HG02938 (cell line): Measurements from ENCODE around the gene TOPBP1.

ENCODE experiments used
- ATAC-seq: cut with Tn5 transposase; IDR thresholded peaks from one replicate; pipeline ENCODE4 v1.9.1; 2021; ENCODE audit warnings: mild to moderate bottlenecking, moderate library complexity; ENCODE audit not compliant: unreplicated experiment

The TOPBP1 gene

GRCh38 chr3:133611534-133611933 is 50.2 kb downstream of the TOPBP1 start:
- ATAC-seq: no peak

- ATAC-seq: no peak
Observed at GRCh38 chr3:133610031-133610430, 51.7 kb downstream of the TOPBP1 start.

GRCh38 chr3:133608388-133608787 is 53.4 kb downstream of the TOPBP1 start:
- no peak for ATAC-seq

GRCh38 chr3:133607816-133608215 is 53.9 kb downstream of the TOPBP1 start:
- no peak for ATAC-seq

GRCh38 chr3:133606902-133607301 is 54.8 kb downstream of the TOPBP1 start:
- no peak for ATAC-seq

GRCh38 chr3:133606342-133606741 is 55.4 kb downstream of the TOPBP1 start:
- no peak for ATAC-seq

GRCh38 chr3:133600572-133601081 is 61.1 kb downstream of the TOPBP1 start:
- no peak for ATAC-seq

- no peak for ATAC-seq
Observed at GRCh38 chr3:133599280-133599679, 62.5 kb downstream of the TOPBP1 start.

- no peak for ATAC-seq
Observed at GRCh38 chr3:133598405-133598804, 63.3 kb downstream of the TOPBP1 start.

- no peak for ATAC-seq
Observed at GRCh38 chr3:133595341-133595740, 66.4 kb downstream of the TOPBP1 start.

- no peak for ATAC-seq
Observed at GRCh38 chr3:133593243-133593642, 68.5 kb downstream of the TOPBP1 start.

- ATAC-seq: no peak
Observed at GRCh38 chr3:133592843-133593242, 68.9 kb downstream of the TOPBP1 start.

GRCh38 chr3:133591271-133591742 is 70.4 kb downstream of the TOPBP1 start:
- no peak for ATAC-seq

GRCh38 chr3:133589503-133589902 is 72.2 kb downstream of the TOPBP1 start:
- no peak for ATAC-seq

GRCh38 chr3:133588784-133589465 is 72.8 kb downstream of the TOPBP1 start:
- ATAC-seq: no peak

GRCh38 chr3:133588035-133588434 is 73.7 kb downstream of the TOPBP1 start:
- ATAC-seq: no peak

GRCh38 chr3:133583396-133583795 is 78.3 kb downstream of the TOPBP1 start:
- ATAC-seq: no peak

- no peak for ATAC-seq
Observed at GRCh38 chr3:133578548-133579191, 83.1 kb downstream of the TOPBP1 start.

GRCh38 chr3:133576169-133576568 is 85.6 kb downstream of the TOPBP1 start:
- no peak for ATAC-seq

- ATAC-seq: no peak
Observed at GRCh38 chr3:133575086-133575485, 86.7 kb downstream of the TOPBP1 start.

GRCh38 chr3:133574260-133574881 is 87.4 kb downstream of the TOPBP1 start:
- peak; percentile 23 for ATAC-seq
